Uterus (tissue), 2 donors: ENCODE data around the gene GTF2A2.

Source experiments
- CTCF ChIP-seq, 4 experiments: fragments of 200-600 bp in 2 of 4; fragments of 450-650 bp in 2 of 4; sonication (generic) in 2 of 4; IDR thresholded peaks; one replicate each; pipeline ENCODE4 v1.5.1; 2016 to 2019; ENCODE audit warnings: antibody characterized with exemption in 4 of 4, mild to moderate bottlenecking in 2 of 4, moderate library complexity in 1 of 4
- POLR2A ChIP-seq, 2 donors: fragments of 450-650 bp; IDR thresholded peaks; one replicate each; pipeline ENCODE4 v1.6.1; 2016; ENCODE audit warnings: antibody characterized with exemption in 2 of 2, mild to moderate bottlenecking in 1 of 2, moderate library complexity in 1 of 2

GRCh38 chr15:59676565-59676964, 19.2 kb upstream of the GTF2A2 start:
- TF ChIP-seq CTCF (IDR thresholded peaks at IDR 0.05) (no peak), POLR2A (IDR thresholded peaks at IDR 0.05) (no peak)
